IMR-90 (cell line): Measurements from ENCODE around the gene TRIM24. TPM values are rescaled to one million over a fixed set of nuclear protein-coding genes. Genes with fewer than 3 reads are reported as not detected.

ENCODE experiments used
- ATAC-seq: fragments of 200-7000 bp; cut with Tn5 transposase; 2 replicates; pipeline ENCODE4 v1.9.1; 2020; ENCODE audit warnings: low read depth, mild to moderate bottlenecking, moderate library complexity
- BruUV-seq: library from RNA; stranded (reverse); fragments of 400-500 nt; replicated peaks from 2 replicates; lab custom pipeline; 2021; lab: Mats Ljungman, UMichigan
- CTCF ChIA-PET: fragments of 300-600 bp; formaldehyde crosslinking; extraction: SDS; loops from one replicate; lab custom pipeline; 2021; ENCODE audit warnings: antibody characterized with exemption; lab: Yijun Ruan, JAX
- POLR2A ChIA-PET: fragments of 300-600 bp; sonication (Branson Sonifier 250); formaldehyde crosslinking; loops from one replicate; lab custom pipeline; 2022; ENCODE audit warnings: antibody characterized with exemption; ENCODE audit not compliant: unreplicated experiment; lab: Charles Lee
- DNase-seq: peaks from one replicate; pipeline ENCODE4 v3.0.0; 2013
- H2AFZ ChIP-seq: replicated peaks from 2 replicates; pipeline ENCODE3; 2013; ENCODE audit warnings: low read length, mild to moderate bottlenecking; ENCODE audit not compliant: poor library complexity
- H2AK5ac ChIP-seq: 2 replicates; pipeline ENCODE4 v1.6.1; 2013; ENCODE audit warnings: low read depth, low read length, inconsistent platforms
- H2AK9ac ChIP-seq: replicated peaks from 2 replicates; pipeline ENCODE3; 2013; ENCODE audit warnings: mild to moderate bottlenecking, low read depth, low read length, moderate library complexity; ENCODE audit not compliant: poor library complexity
- H2BK120ac ChIP-seq: 2 replicates; pipeline ENCODE4 v1.6.1; 2013; ENCODE audit warnings: low read depth, low read length, inconsistent platforms
- H2BK15ac ChIP-seq: 3 replicates; pipeline ENCODE4 v1.6.1; 2013; ENCODE audit warnings: low read depth, low read length, inconsistent platforms
- H2BK20ac ChIP-seq: 2 replicates; pipeline ENCODE4 v1.6.1; 2013; ENCODE audit warnings: low read depth, mild to moderate bottlenecking, inconsistent platforms, low read length, moderate library complexity
- H2BK5ac ChIP-seq: 2 replicates; pipeline ENCODE4 v1.6.1; 2013; ENCODE audit warnings: mild to moderate bottlenecking, low read depth, low read length, inconsistent platforms; ENCODE audit not compliant: poor library complexity, severe bottlenecking
- H3K14ac ChIP-seq: replicated peaks from 2 replicates; pipeline ENCODE4 v1.6.1; 2013; ENCODE audit warnings: low read depth, low read length, inconsistent platforms
- H3K18ac ChIP-seq: 2 replicates; pipeline ENCODE4 v1.6.1; 2013; ENCODE audit warnings: low read depth, low read length, control low read depth
- H3K23ac ChIP-seq: 2 replicates; pipeline ENCODE4 v1.6.1; 2013; ENCODE audit warnings: low read depth, low read length, inconsistent platforms
- H3K27ac ChIP-seq: 2 replicates; pipeline ENCODE4 v1.5.1; 2013; ENCODE audit warnings: mild to moderate bottlenecking, control low read depth, low read length; ENCODE audit not compliant: insufficient read depth
- H3K27me3 ChIP-seq: 2 replicates; pipeline ENCODE4 v1.6.1; 2013; ENCODE audit warnings: low read length; ENCODE audit not compliant: control insufficient read depth, insufficient read depth
- H3K36me3 ChIP-seq: 2 replicates; pipeline ENCODE4 v1.6.1; 2013; ENCODE audit warnings: low read length, mixed read lengths; ENCODE audit not compliant: control insufficient read depth, insufficient read depth
- H3K4ac ChIP-seq: 2 replicates; pipeline ENCODE4 v1.6.1; 2013; ENCODE audit warnings: low read depth, low read length, inconsistent platforms
- H3K4me1 ChIP-seq: 2 replicates; pipeline ENCODE4 v1.6.1; 2013; ENCODE audit warnings: low read length, mixed read lengths; ENCODE audit not compliant: control insufficient read depth, insufficient read depth
- H3K4me2 ChIP-seq: 2 replicates; pipeline ENCODE4 v1.6.1; 2013; ENCODE audit warnings: low read depth, mild to moderate bottlenecking, control low read depth, low read length, moderate library complexity
- H3K4me3 ChIP-seq: 2 replicates; pipeline ENCODE4 v1.5.1; 2013; ENCODE audit warnings: low read depth, mild to moderate bottlenecking, control low read depth, low read length, moderate library complexity; ENCODE audit not compliant: insufficient read depth
- H3K56ac ChIP-seq: 2 replicates; pipeline ENCODE4 v1.6.1; 2013; ENCODE audit warnings: low read length, inconsistent platforms; ENCODE audit not compliant: insufficient read depth; ENCODE audit errors: extremely low read depth
- H3K79me1 ChIP-seq, 2 experiments: 2 replicates each; pipeline ENCODE4 v1.6.1; 2013; ENCODE audit warnings: low read length in 2 of 2, inconsistent platforms in 1 of 2, low read depth in 1 of 2
- H3K9ac ChIP-seq: 2 replicates; pipeline ENCODE4 v1.6.1; 2013; ENCODE audit warnings: low read depth, low read length, control low read depth
- H3K9me1 ChIP-seq: 2 replicates; pipeline ENCODE4 v1.6.1; 2013; ENCODE audit warnings: low read length, inconsistent platforms; ENCODE audit not compliant: insufficient read depth
- H3K9me3 ChIP-seq: 2 replicates; pipeline ENCODE4 v1.6.1; 2013; ENCODE audit warnings: low read length; ENCODE audit not compliant: control insufficient read depth, insufficient read depth
- H4K20me1 ChIP-seq: 2 replicates; pipeline ENCODE4 v1.6.1; 2013; ENCODE audit warnings: low read length, inconsistent platforms; ENCODE audit not compliant: insufficient read depth
- H4K5ac ChIP-seq: 2 replicates; pipeline ENCODE4 v1.6.1; 2013; ENCODE audit warnings: mild to moderate bottlenecking, low read depth, low read length, control low read depth
- H4K8ac ChIP-seq, 2 experiments: 2 replicates each; pipeline ENCODE4 v1.6.1; 2013; ENCODE audit warnings: low read depth in 2 of 2, low read length in 2 of 2, control low read depth in 1 of 2, inconsistent platforms in 1 of 2
- H4K91ac ChIP-seq: 2 replicates; pipeline ENCODE4 v1.6.1; 2013; ENCODE audit warnings: low read depth, low read length, inconsistent platforms; ENCODE audit not compliant: insufficient read depth
- CHD1 ChIP-seq: IDR thresholded peaks from 2 replicates; pipeline ENCODE4 v1.6.1; 2012; ENCODE audit warnings: low read depth, low read length, improper control_type of control experiment
- CTCF ChIP-seq: conservative IDR thresholded peaks from 2 replicates; pipeline ENCODE4 v1.5.1; 2012; ENCODE audit warnings: mild to moderate bottlenecking, low read depth, low read length, improper control_type of control experiment
- MAFK ChIP-seq: IDR thresholded peaks from 2 replicates; pipeline ENCODE4 v1.6.1; 2012; ENCODE audit warnings: low read depth, low read length, improper control_type of control experiment
- MXI1 ChIP-seq: IDR thresholded peaks from 2 replicates; pipeline ENCODE4 v1.6.1; 2012; ENCODE audit warnings: low read depth, mild to moderate bottlenecking, low read length, moderate library complexity, borderline replicate concordance
- NFE2L2 ChIP-seq: fragments of 150-350 bp; IDR thresholded peaks from 2 replicates; pipeline ENCODE4 v1.6.1; 2016; ENCODE audit warnings: low read depth, mild to moderate bottlenecking, low read length
- POLR2A ChIP-seq: IDR thresholded peaks from 2 replicates; pipeline ENCODE4 v1.6.1; 2012; ENCODE audit warnings: mild to moderate bottlenecking, low read depth, low read length
- RAD21 ChIP-seq: IDR thresholded peaks from 2 replicates; pipeline ENCODE4 v1.6.1; 2012; ENCODE audit warnings: low read length, improper control_type of control experiment
- RCOR1 ChIP-seq: IDR thresholded peaks from 2 replicates; pipeline ENCODE4 v1.6.1; 2012; ENCODE audit warnings: mild to moderate bottlenecking, low read length, improper control_type of control experiment; ENCODE audit not compliant: insufficient replicate concordance
- RFX5 ChIP-seq: IDR thresholded peaks from 2 replicates; pipeline ENCODE4 v1.8.0; 2012; ENCODE audit warnings: low read depth, mild to moderate bottlenecking, low read length, moderate library complexity
- SMC3 ChIP-seq: fragments of 150-350 bp; IDR thresholded peaks from 2 replicates; pipeline ENCODE4 v1.6.1; 2016; ENCODE audit warnings: low read depth, mild to moderate bottlenecking, antibody characterized with exemption, low read length, moderate library complexity
- WGBS, 2 experiments: methylation state at CpG; one replicate each; pipeline versions ENCODE4 v1.1.5 to v1.1.7; 2013; ENCODE audit warnings: missing lambda C conversion rate in 2 of 2; ENCODE audit not compliant: insufficient read length in 1 of 2; ENCODE audit errors: extremely low coverage in 2 of 2; 5-methylcytosine and 5-hydroxymethylcytosine counted together
- dilution Hi-C: fragments of 300-500 bp; cut with HindIII; formaldehyde crosslinking; loops from one replicate; pipeline ENCODE4 v1.14.3; 2018; ENCODE audit warnings: low sequenced_read_pairs; ENCODE audit not compliant: unreplicated experiment
- in situ Hi-C: fragments of 300-500 bp; cut with MboI; formaldehyde crosslinking; loops from 3 replicates; pipeline ENCODE4 v1.14.3; 2019; ENCODE audit warnings: low sequenced_read_pairs, inconsistent platforms, mixed read lengths
- intact Hi-C: fragments of 100-400 bp; cut with micrococcal nuclease; formaldehyde crosslinking; loops from 2 replicates; pipeline ENCODE4 v1.10.0; 2022
- polyA plus RNA-seq, 3 experiments: library from polyadenylated mRNA; depleted of rRNA; stranded (reverse); fragments of >200 nt; gene quantifications; 2 replicates each; pipeline ENCODE4 v1.2.3, GENCODE V29; 2012; ENCODE audit warnings: low replicate concordance in 1 of 3
- total RNA-seq: library from RNA; depleted of rRNA; stranded (reverse); fragments of >200 nt; gene quantifications from 2 replicates; pipeline ENCODE4 v1.2.3, GENCODE V29; 2012

Gene TRIM24
- total and polyA plus RNA-seq, 2 of the 4 experiments (the other 2 are of a cell fraction) = 4.1 to 5.7 TPM

GRCh38 chr7:138551102-138551501 lies 91.0 kb downstream of the TRIM24 start:
- Histone ChIP-seq H4K20me1 (no peaks in the 10 kb centered on the region), H3K4ac (no peak overlapping the region), H3K14ac (no peak overlapping the region), H4K91ac (no peak overlapping the region), H3K23ac (no peak overlapping the region), H3K56ac (no peak overlapping the region), H3K79me1 (no peaks in the 10 kb centered on the region; a peak in 2 of 4 replicates), H3K27ac (no peak overlapping the region), H2BK5ac (no peak overlapping the region), H3K4me1 (no peaks in the 10 kb centered on the region), H3K36me3 (peaks cover 18% of the 10 kb centered on the region), H2BK20ac (no peak overlapping the region), H2AK5ac (no peak overlapping the region), H3K9me1 (no peaks in the 10 kb centered on the region; the same call in 1 of the 2 replicates), H2BK120ac (no peak overlapping the region), H3K9me3 (peaks cover 6% of the 10 kb centered on the region), H3K9ac (no peak overlapping the region), H3K27me3 (no peaks in the 10 kb centered on the region), H2AFZ (no peak overlapping the region), H2AK9ac (no peak overlapping the region), H3K18ac (no peak overlapping the region), H4K8ac (no peak overlapping the region), H3K4me3 (no peak overlapping the region), H3K4me2 (no peak overlapping the region), H2BK15ac (no peak overlapping the region), H4K5ac (no peak overlapping the region)
- in situ Hi-C loops (no loop called here), intact Hi-C loops (no loop called here), dilution Hi-C loops (no loop called here)
- no TSS peak for BruUV-seq
- no CpG with 5 or more reads among the region's 3 CpGs for WGBS, 2 experiments
- ChIA-PET POLR2A (no interaction called here), CTCF (no interaction called here)
- ATAC-seq (no peak), DNase-seq (no peak)
- TF ChIP-seq NFE2L2 (no peak), CTCF (no peak), SMC3 (no peak), MXI1 (no peak), RCOR1 (no peak), RFX5 (no peak), RAD21 (no peak), MAFK (no peak), POLR2A (no peak), CHD1 (no peak)
